GM13976 (cell line): ENCODE results near the gene FUZ.

Source experiments
- DNase-seq: peaks from one replicate; pipeline ENCODE4 v3.0.0; 2012; ENCODE audit warnings: low spot score
- CTCF ChIP-seq: IDR thresholded peaks from 2 replicates; pipeline ENCODE4 v1.5.1; 2012; ENCODE audit warnings: borderline replicate concordance, mild to moderate bottlenecking; ENCODE audit not compliant: insufficient read depth; ENCODE audit errors: extremely low read depth, missing control alignments, control extremely low read depth
- in situ Hi-C: fragments of 300-500 bp; cut with MboI; formaldehyde crosslinking; loops from one replicate; pipeline ENCODE4 v1.12.0; 2022; ENCODE audit warnings: low sequenced_read_pairs, mixed read lengths, inconsistent platforms; ENCODE audit not compliant: unreplicated experiment

FUZ gene

GRCh38 chr19:49850487-49851342 is 37.6 kb upstream of the FUZ start, which contains the start of gene PTOV1:
TSS of gene PTOV1 (plus strand) at chr19:49851159.
- in situ Hi-C loops = no loop called here
- no peak for TF ChIP-seq CTCF

GRCh38 chr19:49850221-49850486 is 37.1 kb upstream of the FUZ start:
- no peak for DNase-seq
- TF ChIP-seq CTCF = no peak
- in situ Hi-C loops = no loop called here

More at GRCh38 chr19:49850487-49851342, 37.6 kb upstream of the FUZ start, which contains the start of gene PTOV1:
- peak; percentile 98 for DNase-seq

- in situ Hi-C loops = no loop called here
- no peak for DNase-seq
- TF ChIP-seq CTCF = no peak
These were observed 36.5 kb upstream of the FUZ start for GRCh38 chr19:49849433-49850220.

- in situ Hi-C loops = no loop called here
- DNase-seq = no peak
- TF ChIP-seq CTCF = no peak
These were observed 35.8 kb upstream of the FUZ start for GRCh38 chr19:49848938-49849337.

GRCh38 chr19:49847731-49848696 is 34.9 kb upstream of the FUZ start:
- no peak for TF ChIP-seq CTCF
- DNase-seq = no peak
- in situ Hi-C loops = no loop called here

GRCh38 chr19:49846408-49846807 is 33.3 kb upstream of the FUZ start:
- no peak for TF ChIP-seq CTCF
- in situ Hi-C loops = no loop called here
- DNase-seq = no peak
